Epidermal melanocyte (primary cell): ENCODE data around the gene KCTD17.
"Not testable (repeated sequence)": the region's sequence is repeated elsewhere in the genome, so short reads cannot be mapped to it uniquely, and the experiment has no call there.

Source experiments
- DNase-seq: peaks from one replicate; pipeline ENCODE4 v3.0.0; 2011; ENCODE audit warnings: low spot score; ENCODE audit not compliant: insufficient read length

Gene KCTD17

DNA sequence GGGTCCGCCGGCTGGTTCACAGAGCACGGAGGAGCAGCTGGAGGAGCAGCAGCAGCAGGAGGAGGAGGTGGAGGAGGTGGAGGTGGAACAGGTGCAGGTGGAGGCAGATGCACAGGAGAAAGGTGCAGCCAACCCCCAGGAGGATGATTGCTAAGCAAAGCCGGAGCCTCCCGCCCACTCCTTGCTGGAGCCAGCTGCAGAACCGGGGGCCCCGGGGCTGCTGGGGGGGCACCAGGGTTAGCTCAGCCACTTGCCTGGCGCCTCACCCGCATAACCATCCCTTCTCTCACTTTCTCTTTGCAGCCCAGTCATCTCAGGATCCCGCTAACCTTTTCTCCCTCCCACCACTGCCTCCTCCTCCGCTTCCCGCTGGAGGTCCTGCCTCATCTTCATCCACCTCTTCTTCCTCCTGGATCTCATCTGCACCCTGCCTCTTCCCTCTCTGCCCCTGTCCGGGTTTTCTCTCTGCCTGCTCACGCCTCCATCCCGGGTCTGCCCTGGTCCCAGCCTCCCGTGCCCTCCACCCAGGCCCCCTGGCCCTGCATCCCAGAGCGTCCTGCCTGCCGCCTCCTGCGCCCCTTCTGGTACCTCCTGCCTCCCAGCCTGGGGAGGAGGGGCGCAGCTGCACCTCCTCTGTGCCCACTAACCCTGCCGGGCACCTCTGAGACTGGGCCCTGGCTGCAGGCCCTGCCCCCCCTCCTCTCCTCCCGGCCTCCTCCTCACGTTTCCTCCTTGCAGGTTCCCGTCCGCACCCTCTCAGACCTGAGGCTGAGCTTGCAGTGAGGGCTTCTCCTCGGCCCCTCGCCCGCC, 9.5 kb downstream of the KCTD17 start:
- DNase-seq, result no peak

DNA sequence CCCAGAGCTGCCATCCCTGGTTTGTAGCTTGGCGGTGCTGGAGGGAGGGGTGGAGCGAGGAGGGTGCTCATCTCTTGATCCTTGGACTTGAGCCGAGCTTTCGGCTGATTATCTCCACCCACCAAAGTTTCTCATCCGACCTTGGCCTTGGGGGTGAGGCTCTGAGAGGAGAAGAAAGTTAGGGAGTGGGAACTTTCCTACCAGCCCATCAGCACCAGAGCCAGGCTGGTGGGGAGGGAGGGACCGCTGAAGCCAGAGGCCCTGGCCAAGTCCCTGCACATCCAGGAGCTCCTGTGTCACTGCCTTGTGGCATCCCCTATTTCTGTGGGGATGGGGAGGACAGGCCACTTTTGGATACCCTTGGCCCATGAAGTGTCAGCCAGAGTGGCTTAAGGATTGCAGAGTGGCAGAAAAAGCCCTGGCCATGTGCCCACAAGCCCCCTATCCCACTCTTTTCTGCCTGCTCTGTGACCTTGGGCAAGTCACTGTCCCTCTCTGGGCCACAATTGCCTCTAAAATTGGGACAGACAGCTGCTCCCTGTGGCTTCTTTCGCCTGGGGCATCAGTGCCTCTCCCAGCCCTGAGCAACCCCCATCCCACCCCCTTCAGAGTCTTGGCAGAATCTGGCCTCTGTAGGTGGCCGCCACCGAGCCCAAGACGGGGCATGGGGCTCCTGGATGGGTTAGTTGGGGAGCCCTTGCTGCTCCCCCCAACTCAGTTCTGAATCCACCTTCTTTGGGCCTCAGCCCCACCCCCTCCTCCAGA, 10.3 kb downstream of the KCTD17 start:
- DNase-seq, result no peak

DNA sequence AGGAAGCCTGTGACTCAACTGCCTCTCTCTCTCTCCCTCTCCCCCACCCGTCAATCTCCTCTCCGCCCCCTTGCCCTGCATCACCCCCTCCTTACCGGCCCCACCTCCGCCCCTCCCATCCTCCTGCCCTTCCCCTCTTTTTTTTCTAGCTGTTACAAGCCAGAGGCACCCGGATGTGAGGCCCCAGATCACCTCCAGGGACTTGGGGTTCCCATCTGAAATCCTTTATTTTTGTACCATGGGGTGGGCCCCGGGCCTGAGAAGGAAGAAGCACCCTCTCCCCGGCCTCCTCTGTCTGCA, 10.8 kb downstream of the KCTD17 start:
- no peak for DNase-seq

DNA sequence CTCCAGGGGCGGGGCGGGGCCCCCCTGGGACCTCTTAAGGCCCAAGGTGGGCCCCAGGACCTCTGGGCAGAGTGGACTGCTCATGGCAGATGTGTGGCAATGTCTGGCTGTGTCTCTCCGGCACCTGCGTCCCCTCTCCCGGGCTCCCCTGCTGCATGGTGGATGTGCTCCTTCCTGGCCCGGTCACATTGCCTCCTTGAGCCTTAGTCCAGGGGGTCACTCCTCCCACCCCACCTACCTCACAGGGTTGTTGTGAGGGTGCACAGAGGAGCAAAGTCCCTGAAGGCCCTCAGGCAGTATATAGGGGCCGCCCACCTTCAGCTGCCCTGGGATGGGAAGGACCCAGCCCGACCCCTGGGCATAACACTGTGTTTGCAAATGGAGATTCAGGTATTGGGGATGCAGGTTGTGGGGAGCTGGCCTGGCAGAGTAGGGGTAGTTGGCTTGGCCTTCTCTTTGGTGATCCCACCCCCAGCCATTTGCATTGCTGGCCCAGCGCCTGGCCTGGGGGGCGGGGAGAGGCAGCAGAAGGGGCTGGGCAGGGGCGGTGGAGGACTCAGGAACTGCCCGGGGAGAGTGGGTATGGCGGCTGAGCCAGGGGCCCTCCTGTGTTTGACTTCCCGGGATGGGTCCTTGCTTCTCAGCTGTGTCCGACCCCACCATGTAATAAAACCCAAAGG, 11.3 kb downstream of the KCTD17 start:
- DNase-seq, result no peak

DNA sequence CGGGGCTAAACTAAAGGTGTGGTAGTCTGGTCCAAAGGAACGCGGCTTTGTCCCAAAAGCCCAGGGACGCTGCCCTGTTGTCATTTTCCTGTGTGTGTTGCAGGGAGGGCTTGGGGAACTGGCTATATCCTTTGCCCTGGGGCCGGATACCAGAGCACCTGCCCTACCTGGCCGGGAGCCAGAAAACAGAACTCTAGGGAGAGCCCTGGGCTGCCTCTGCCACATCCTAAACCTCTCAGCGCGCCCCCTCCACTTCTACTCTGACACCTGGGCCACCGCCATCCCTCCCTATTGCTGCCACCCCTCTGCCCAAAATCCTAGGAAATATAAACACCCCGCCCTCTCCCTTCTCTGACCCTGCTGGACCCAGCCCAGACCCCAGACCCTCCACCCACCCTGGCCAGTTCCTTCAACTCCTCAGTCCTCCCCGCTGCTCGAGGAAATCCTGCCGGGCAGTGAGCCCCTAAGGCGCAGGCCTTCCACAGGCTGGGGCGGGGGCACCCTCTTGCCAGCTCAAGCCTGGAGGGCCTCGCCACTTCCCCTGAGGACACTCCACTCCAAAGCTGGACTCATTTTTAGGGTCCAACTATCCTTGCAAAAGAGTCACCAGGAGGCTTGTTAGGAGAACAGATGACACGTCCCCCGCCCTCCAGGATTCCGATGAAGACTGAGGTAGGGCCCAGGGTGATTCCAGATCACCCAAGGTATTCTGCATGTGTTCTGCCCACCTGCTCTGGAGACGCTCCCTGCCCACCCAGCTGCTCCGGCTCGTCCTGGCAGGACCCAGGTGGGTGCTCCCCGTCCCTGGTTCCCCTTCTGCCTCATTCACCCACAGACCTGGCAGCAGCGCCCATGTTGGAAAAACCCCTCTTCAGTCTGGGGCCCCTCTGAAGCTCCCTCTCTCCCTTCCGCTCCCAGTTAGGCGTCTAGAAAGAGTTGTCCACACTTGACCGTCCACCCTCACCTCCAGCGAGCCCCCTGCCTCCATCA, 12.2 kb downstream of the KCTD17 start:
- DNase-seq, result no peak

DNA sequence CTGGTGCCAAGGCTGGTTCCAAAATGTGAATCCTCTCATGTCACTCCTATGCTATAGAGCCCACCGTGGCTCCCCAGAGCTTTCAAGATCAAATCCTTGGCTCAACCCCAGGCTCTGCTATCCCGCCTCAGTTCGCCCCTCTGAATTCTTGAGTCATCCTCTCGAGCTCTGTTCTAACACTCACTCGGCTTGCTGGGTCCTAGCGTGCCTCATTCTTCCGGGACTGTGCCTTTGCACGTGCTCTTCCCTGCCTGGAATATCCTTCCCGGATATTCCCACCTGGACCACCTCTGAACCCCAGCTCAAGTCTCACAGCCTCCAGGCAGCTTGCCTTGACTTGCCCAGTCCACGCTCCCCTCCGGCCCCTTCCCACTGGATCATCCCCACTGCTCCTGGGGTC, 13.0 kb downstream of the KCTD17 start:
- no peak for DNase-seq

DNA sequence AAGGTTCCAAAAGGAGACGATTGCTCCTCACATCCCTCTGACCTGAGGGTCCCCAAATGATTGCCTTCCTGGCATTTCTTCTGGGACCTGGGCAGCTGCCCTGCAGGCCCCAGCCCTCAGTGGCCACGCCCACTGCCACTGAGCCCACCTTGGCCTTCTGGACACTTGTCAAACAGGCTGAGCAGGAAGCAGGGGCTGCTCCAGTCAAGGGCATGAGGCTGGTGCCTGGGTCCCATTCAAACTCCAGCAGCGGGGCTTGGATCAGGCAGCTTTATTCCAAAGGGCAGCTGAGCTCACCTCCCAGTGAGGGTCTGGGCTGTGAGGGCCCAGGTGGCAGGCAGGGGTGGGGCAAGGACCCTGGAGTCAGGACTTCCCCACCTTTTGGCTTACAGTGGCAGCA, 13.6 kb downstream of the KCTD17 start:
- DNase-seq, result no peak

DNA sequence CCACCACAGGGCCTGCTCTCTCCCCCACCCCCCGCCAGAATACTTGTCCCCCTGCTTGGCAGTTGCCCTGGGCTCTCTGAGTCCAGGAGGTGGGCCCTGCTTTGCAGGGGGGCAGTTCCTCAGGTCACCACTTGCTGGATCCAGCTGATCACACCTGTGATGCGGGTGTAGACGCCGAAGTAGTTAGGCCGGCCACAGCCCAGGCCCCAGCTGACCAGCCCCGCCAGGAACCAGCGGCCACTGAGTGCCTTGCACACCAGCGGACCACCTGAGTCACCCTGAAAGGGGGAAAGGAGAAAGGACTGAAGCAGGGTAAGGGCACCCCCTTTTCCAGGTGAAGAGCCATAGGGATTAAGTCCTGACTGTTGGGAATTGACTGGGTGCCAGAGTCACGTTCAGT, 14.4 kb downstream of the KCTD17 start:
- DNase-seq, result no peak

DNA sequence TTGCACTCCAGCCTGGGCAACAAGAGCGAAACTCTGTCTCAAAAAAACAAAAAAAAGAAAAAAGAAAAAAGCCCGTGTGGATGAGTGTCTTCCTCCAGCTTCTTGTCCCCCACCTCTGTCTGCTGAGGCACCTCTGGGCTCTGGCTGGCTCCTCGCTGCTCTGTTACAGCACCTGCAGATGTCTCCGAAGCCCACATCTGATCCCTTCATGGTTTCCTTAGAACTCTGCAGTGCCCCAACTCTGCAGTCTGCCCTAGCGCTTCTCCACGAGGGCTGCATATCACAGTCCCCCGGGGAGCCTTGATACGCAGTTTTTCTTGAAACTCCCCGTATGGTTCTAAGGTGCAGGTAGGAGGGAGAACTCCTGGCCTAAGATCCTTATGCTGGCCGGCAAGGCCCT, 15.9 kb downstream of the KCTD17 start:
- no peak for DNase-seq

DNA sequence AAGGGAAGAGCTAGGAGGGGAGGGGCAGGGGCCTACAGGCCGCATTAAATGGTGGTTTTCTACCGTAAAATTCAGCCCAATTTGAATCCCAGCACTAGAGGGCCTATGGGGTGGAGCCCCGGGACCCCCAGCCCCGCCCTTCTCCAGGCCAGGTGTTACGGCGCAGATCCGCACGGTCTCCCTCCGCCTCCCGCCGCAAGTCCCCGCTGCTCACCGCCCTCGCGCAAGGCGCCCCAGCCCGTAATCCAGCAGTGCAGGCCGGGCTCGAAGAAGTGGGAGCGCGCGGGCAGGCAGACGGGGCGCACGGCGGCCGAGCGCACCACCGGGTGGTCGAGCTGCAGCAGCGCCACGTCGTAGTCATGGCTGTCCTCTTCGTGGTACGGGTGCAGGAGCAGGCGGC, 17.3 kb downstream of the KCTD17 start:
- no peak for DNase-seq

DNA sequence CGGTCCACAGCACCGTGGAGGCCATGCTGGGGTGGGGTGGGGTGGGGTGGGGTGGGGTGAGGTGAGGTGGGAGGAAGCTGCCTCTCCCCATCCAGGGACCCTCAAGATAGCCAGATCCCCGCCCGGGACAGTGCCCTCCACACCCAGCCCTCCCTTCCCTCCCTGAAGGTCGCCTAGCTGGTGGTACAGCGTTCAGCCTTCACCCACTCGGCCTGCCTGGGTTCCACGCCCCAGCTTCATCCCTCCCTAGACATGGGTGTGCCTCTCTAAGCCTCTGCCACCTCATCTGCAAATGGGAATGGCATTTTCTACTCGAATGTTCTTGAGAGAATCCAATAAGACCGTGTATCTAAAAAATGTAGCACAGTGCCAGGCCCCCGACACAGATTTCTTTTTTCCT, 17.8 kb downstream of the KCTD17 start:
- no peak for DNase-seq

DNA sequence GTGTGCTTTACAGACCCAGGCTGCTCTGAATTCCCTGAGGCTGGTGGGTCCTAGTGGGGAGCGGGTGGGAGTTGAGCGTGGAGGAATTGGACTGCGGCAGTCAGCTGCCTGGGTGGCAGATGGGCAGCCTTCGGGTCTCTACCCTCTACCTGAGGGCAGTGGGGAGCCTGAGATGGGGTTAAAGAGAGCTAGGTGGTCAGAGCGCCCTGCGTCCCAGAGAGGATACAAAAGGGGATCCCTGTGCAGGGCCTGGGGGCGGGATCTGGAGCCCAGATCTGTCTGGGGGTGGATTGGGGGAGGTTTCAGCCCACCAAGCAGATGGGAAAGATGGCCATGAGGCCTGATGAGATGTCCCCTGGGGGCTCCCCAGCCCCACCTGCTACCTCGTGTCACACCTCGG, 18.2 kb downstream of the KCTD17 start:
- DNase-seq, result no peak

DNA sequence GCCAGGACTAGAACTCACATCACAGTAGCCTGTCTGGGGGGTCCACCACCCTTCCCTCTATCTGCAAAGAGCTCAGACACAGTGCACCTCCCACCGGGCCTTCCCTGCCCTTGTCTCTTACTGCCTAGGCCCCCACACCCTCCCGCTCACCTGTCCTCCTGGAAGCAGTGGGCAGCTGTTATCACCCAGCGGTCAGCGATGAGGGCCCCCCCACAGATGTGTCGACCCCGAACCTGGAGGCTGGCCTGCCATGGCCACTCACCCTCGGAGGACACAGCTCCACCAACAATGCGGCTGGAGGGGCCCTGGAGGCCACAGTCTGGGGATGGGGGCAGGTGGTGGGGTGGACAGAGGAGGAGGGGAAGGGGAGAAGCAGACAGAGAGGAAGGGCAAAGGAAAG, 18.8 kb downstream of the KCTD17 start:
- no peak for DNase-seq

DNA sequence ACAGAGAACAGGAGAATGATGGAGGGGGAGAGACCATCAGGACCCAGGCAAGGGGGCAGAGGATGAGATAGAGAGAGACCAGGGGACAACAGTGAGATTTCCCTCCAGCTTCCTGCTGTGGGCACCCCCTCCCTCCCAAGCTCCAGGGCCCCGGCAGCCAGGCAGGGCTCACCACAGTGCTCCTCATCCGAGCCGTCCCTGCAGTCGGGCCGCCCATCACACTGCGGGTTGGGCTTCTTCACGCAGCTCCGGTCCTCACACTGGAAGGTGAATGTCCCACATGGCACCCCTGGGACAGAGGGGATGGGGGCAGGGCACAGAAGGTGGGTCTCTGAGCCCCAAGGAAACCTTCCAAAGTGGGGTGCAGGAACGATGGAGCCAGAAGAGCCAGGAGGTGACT, 19.2 kb downstream of the KCTD17 start:
- no peak for DNase-seq

DNA sequence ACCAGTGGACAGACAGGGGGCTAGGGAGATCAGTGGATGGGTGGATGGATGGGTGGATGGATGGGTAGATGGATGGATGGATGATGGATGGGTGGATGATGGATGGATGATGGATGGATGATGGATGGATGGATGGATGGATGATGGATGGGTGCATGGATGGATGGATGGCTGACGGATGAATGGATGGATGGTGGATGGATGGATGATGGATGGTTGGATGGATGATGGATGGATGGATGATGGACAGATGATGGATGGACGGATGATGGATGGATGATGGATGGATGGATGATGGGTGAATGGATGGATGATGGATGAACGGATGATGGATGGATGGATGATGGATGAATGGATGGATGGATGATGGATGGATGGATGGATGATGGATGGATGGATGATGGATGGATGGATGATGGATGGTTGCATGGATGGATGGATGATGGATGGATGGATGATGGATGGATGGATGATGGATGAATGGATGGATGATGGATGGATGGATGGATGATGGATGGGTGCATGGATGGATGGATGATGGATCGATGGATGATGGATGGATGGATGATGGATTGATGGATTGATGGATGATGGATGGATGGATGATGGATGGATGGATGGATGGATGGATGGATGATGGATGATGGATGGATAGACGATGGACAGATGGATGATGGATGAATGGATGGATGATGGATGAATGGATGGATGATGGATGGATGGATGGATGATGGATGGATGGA, 20.5 kb downstream of the KCTD17 start:
- DNase-seq, result not testable (repeated sequence)

DNA sequence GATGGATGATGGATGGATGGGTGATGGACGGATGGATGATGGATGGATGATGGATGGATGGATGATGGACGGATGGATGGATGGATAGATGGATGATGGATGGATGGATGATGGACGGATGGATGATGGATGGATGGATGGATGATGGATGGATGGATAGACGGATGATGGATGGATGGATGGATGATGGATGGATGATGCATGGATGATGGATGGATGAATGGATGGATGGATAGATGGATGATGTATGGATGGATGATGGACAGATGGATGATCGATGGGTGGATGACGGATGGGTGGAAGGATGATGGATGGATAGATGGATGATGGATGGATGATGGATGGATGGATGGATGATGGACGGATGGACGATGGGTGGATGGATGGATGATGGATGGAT, 21.1 kb downstream of the KCTD17 start:
- no peak for DNase-seq

DNA sequence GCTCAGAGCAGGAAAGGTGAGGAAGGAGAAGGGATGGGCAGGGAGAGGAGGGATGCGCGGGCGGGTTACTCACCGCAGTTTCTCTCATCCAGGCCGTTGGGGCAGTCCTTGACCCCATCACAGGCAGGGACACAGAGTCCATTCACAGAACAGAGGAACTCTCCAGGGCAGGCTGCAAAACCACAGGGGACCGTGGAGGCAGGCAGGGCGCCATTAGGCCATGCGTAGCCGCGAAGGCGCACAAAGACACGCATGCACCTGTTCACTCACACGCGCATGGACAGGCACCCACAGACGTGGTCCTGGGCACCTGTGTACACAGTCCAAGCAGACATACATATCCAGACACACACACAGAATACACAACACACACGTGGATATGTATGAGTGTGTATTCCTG, 23.0 kb downstream of the KCTD17 start:
- no peak for DNase-seq

DNA sequence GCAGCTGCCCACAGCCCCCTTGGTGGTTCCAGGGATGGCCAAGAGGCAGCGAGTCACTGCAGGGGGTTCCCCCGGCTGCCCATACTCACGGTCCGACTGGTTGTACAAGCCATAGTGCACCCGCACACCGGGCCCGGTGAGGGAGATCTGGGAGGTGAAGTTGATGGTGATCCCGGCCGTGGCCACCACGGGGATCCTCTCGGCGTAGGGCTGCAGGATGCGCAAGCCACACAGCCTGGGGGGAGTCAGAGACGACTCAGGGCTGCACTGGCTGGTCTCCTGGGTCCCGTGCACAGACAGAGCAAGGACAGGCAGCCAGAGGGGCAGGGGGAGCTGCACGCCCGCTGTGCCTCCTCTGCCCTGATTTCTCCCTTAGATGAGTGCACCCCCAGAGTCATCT, 23.5 kb downstream of the KCTD17 start:
- no peak for DNase-seq

DNA sequence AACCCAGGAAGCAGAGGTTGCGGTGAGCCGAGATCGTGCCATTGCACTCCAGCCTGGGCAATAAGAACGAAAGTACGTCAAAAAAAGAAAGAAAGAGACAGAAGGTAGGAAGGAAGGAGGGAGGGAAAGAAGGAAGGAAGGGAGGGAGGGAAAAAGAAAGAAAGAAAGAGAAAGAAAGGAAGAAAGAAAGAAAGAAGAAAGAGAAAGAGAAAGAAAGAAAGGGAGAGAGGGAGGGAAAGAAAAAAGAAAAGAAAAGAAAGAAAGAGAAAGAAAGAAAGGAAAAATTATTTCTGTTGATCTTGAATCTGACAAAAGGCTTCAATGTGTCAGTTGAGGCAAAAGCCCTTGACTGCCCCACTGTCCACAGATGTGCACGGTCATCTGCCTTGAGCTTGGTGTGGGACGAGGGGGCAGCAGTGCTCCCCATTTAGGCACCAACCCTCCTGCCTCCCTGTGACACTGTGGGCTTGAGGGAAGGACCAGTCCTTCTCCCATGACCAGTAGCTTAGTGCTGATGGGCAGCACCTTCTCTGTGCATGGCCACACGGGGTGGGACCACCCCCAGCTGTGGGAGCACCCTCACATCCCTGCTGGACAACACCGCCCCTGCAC, 24.4 kb downstream of the KCTD17 start:
- no peak for DNase-seq

DNA sequence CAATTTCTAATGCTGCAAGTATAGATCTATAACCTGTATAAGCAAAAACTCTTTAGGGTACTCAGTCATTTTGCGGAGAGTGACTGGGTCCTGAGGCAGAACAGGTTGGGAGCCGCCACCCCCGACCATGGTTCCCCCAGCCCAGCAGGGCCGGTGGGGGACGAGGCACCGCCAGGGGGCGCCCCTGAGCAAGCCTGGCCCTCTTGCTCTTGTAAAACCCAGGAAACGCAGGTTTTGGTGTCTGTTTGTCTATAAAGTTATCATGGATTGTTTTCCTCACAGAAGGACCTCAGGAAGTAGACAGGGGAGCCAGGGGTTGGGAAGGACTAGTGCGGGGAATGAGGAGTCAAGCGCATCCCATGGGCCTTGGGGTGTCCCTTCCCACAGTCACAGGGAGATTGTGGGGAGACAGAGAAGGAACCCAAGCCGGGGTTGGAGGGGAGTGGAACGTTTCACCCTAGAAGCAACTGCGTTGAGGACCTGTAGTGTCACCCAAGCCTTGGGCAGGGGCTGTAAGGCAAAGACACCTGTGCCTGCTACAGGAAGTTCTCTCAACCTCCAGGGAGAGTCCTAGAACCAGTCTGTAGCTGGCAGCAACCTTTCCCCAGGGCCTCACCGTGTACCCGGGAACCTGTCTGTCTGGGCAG, 26.4 kb downstream of the KCTD17 start:
- DNase-seq, result peak; percentile 82
